ENCODE results near the gene UFSP1. TPM values are rescaled to one million over a fixed set of nuclear protein-coding genes. Genes with fewer than 3 reads are reported as not detected.

Gene UFSP1
- polyA plus RNA-seq, 4 donors = 2.2 to 5.3 (median 4.2) TPM

- H3K27me3 ChIP-seq (ENCODE audit: control insufficient read depth in 3 of 3, insufficient read depth in 3 of 3, low read length in 3 of 3) = peaks cover 0 to 13% (median 0%) of the 10 kb centered on the region in 3 donors
- peak overlapping the region; percentile 30 to 66 (median 54) for H3K4me3 ChIP-seq (ENCODE audit: low read depth in 1 of 3, low read length in 3 of 3)
- peak; percentile 57 to 60 for DNase-seq
- H3K9me3 ChIP-seq (ENCODE audit: control insufficient read depth in 2 of 2, insufficient read depth in 1 of 2, low read depth in 1 of 2, low read length in 1 of 2) = no peaks in the 10 kb centered on the region
- peak overlapping the region; percentile 81 to 92 (median 91) for H3K27ac ChIP-seq (ENCODE audit: low read depth in 1 of 3, low read length in 2 of 3)
- no peak for FAIRE-seq
- 52 to 65% (median 57%) methylated on average over 18 of the region's 18 CpGs for WGBS, 3 donors
- H3K4me1 ChIP-seq (ENCODE audit: control insufficient read depth in 3 of 3, insufficient read depth in 2 of 3, low read depth in 1 of 3, low read length in 2 of 3) = peaks cover 0 to 38% (median 2%) of the 10 kb centered on the region in 3 donors
- peaks cover 18 to 65% (median 28%) of the 10 kb centered on the region in 3 donors for H3K36me3 ChIP-seq (ENCODE audit: control insufficient read depth in 3 of 3, insufficient read depth in 2 of 3, low read depth in 1 of 3, low read length in 3 of 3)
Observed at GRCh38 chr7:100888291-100888987, 1.1 kb downstream of the UFSP1 start.

GRCh38 chr7:100887516-100888290, 1.8 kb downstream of the UFSP1 start:
- 47 to 53% (median 48%) methylated on average over 21 of the region's 21 CpGs for WGBS, 3 donors
- Histone ChIP-seq H3K4me1 (ENCODE audit: control insufficient read depth in 3 of 3, insufficient read depth in 2 of 3, low read depth in 1 of 3, low read length in 2 of 3) (peaks cover 0 to 38% (median 2%) of the 10 kb centered on the region in 3 donors), H3K36me3 (ENCODE audit: control insufficient read depth in 3 of 3, insufficient read depth in 2 of 3, low read depth in 1 of 3, low read length in 3 of 3) (peaks cover 24 to 71% (median 34%) of the 10 kb centered on the region in 3 donors), H3K9me3 (ENCODE audit: control insufficient read depth in 2 of 2, insufficient read depth in 1 of 2, low read depth in 1 of 2, low read length in 1 of 2) (no peaks in the 10 kb centered on the region), H3K27me3 (ENCODE audit: control insufficient read depth in 3 of 3, insufficient read depth in 3 of 3, low read length in 3 of 3) (peaks cover 0 to 13% (median 0%) of the 10 kb centered on the region in 3 donors), H3K4me3 (ENCODE audit: low read depth in 1 of 3, low read length in 3 of 3) (peak overlapping the region in 1 of 3 donors; percentile 54), H3K27ac (ENCODE audit: low read depth in 1 of 3, low read length in 2 of 3) (peak overlapping the region; percentile 28 to 85 (median 81))
- FAIRE-seq = no peak
- peak in 1 of 2 donors; percentile 59 for DNase-seq

GRCh38 chr7:100886936-100887515, 2.5 kb downstream of the UFSP1 start:
- no peak for DNase-seq
- FAIRE-seq = no peak
- H3K27ac ChIP-seq (ENCODE audit: low read depth in 1 of 3, low read length in 2 of 3) = peak overlapping the region in 2 of 3 donors; percentile 36 to 85

GRCh38 chr7:100886142-100886935, 3.2 kb downstream of the UFSP1 start:
- H3K4me1 ChIP-seq (ENCODE audit: control insufficient read depth in 3 of 3, insufficient read depth in 2 of 3, low read depth in 1 of 3, low read length in 2 of 3) = peaks cover 0 to 38% (median 2%) of the 10 kb centered on the region in 3 donors
- H3K27ac ChIP-seq (ENCODE audit: low read depth in 1 of 3, low read length in 2 of 3) = no peak overlapping the region
- DNase-seq (no peak), FAIRE-seq (no peak)
- peaks cover 36 to 78% (median 43%) of the 10 kb centered on the region in 3 donors for H3K36me3 ChIP-seq (ENCODE audit: control insufficient read depth in 3 of 3, insufficient read depth in 2 of 3, low read depth in 1 of 3, low read length in 3 of 3)
- no peaks in the 10 kb centered on the region for H3K9me3 ChIP-seq (ENCODE audit: control insufficient read depth in 2 of 2, insufficient read depth in 1 of 2, low read depth in 1 of 2, low read length in 1 of 2)
- no peak overlapping the region for H3K4me3 ChIP-seq (ENCODE audit: low read depth in 1 of 3, low read length in 3 of 3)
- 90 to 94% (median 91%) methylated on average over 27 of the region's 27 CpGs for WGBS, 3 donors
- H3K27me3 ChIP-seq (ENCODE audit: control insufficient read depth in 3 of 3, insufficient read depth in 3 of 3, low read length in 3 of 3) = peaks cover 0 to 7% (median 0%) of the 10 kb centered on the region in 3 donors

More at GRCh38 chr7:100886936-100887515, 2.5 kb downstream of the UFSP1 start:
- no peak overlapping the region for H3K4me3 ChIP-seq (ENCODE audit: low read depth in 1 of 3, low read length in 3 of 3)
- H3K4me1 ChIP-seq (ENCODE audit: control insufficient read depth in 3 of 3, insufficient read depth in 2 of 3, low read depth in 1 of 3, low read length in 2 of 3) = peaks cover 0 to 38% (median 2%) of the 10 kb centered on the region in 3 donors
- no peaks in the 10 kb centered on the region for H3K9me3 ChIP-seq (ENCODE audit: control insufficient read depth in 2 of 2, insufficient read depth in 1 of 2, low read depth in 1 of 2, low read length in 1 of 2)
- peaks cover 30 to 71% (median 39%) of the 10 kb centered on the region in 3 donors for H3K36me3 ChIP-seq (ENCODE audit: control insufficient read depth in 3 of 3, insufficient read depth in 2 of 3, low read depth in 1 of 3, low read length in 3 of 3)
- H3K27me3 ChIP-seq (ENCODE audit: control insufficient read depth in 3 of 3, insufficient read depth in 3 of 3, low read length in 3 of 3) = peaks cover 0 to 13% (median 0%) of the 10 kb centered on the region in 3 donors
- 81 to 90% (median 85%) methylated on average over 25 of the region's 25 CpGs for WGBS, 3 donors

GRCh38 chr7:100885440-100886141, 3.9 kb downstream of the UFSP1 start:
- H3K9me3 ChIP-seq (ENCODE audit: control insufficient read depth in 2 of 2, insufficient read depth in 1 of 2, low read depth in 1 of 2, low read length in 1 of 2) = no peaks in the 10 kb centered on the region
- H3K36me3 ChIP-seq (ENCODE audit: control insufficient read depth in 3 of 3, insufficient read depth in 2 of 3, low read depth in 1 of 3, low read length in 3 of 3) = peaks cover 36 to 85% (median 45%) of the 10 kb centered on the region in 3 donors
- WGBS, 3 donors = 70 to 76% (median 75%) methylated on average over 22 of the region's 22 CpGs
- peaks cover 0 to 32% (median 0%) of the 10 kb centered on the region in 3 donors for H3K4me1 ChIP-seq (ENCODE audit: control insufficient read depth in 3 of 3, insufficient read depth in 2 of 3, low read depth in 1 of 3, low read length in 2 of 3)
- no peak overlapping the region for H3K27ac ChIP-seq (ENCODE audit: low read depth in 1 of 3, low read length in 2 of 3)
- no peak overlapping the region for H3K4me3 ChIP-seq (ENCODE audit: low read depth in 1 of 3, low read length in 3 of 3)
- DNase-seq = no peak
- FAIRE-seq = no peak
- no peaks in the 10 kb centered on the region for H3K27me3 ChIP-seq (ENCODE audit: control insufficient read depth in 3 of 3, insufficient read depth in 3 of 3, low read length in 3 of 3)

GRCh38 chr7:100884736-100885439, 4.6 kb downstream of the UFSP1 start:
- 92% methylated on average over 28 to 29 of the region's 29 CpGs for WGBS, 3 donors
- FAIRE-seq = no peak
- peaks cover 0 to 25% (median 0%) of the 10 kb centered on the region in 3 donors for H3K4me1 ChIP-seq (ENCODE audit: control insufficient read depth in 3 of 3, insufficient read depth in 2 of 3, low read depth in 1 of 3, low read length in 2 of 3)
- no peaks in the 10 kb centered on the region for H3K9me3 ChIP-seq (ENCODE audit: control insufficient read depth in 2 of 2, insufficient read depth in 1 of 2, low read depth in 1 of 2, low read length in 1 of 2)
- no peaks in the 10 kb centered on the region for H3K27me3 ChIP-seq (ENCODE audit: control insufficient read depth in 3 of 3, insufficient read depth in 3 of 3, low read length in 3 of 3)
- H3K27ac ChIP-seq (ENCODE audit: low read depth in 1 of 3, low read length in 2 of 3) = no peak overlapping the region
- peaks cover 36 to 92% (median 45%) of the 10 kb centered on the region in 3 donors for H3K36me3 ChIP-seq (ENCODE audit: control insufficient read depth in 3 of 3, insufficient read depth in 2 of 3, low read depth in 1 of 3, low read length in 3 of 3)
- no peak overlapping the region for H3K4me3 ChIP-seq (ENCODE audit: low read depth in 1 of 3, low read length in 3 of 3)
- DNase-seq = no peak

All from small intestine (tissue), 7 donors.